Stomach (tissue), 9 donors: Measurements from ENCODE around the gene MPC1. TPM values are rescaled to one million over a fixed set of nuclear protein-coding genes. Genes with fewer than 3 reads are reported as not detected.
"Not testable (repeated sequence)": the region's sequence is repeated elsewhere in the genome, so short reads cannot be mapped to it uniquely, and the experiment has no call there.

Experiments used
- DNase-seq, 2 donors: peaks; one replicate each; pipeline versions ENCODE4 v3.0.0 to v3.0.0-alpha.2; 2013 to 2019
- H3K27ac ChIP-seq, 5 donors: fragments of 200-600 bp in 4 of 5; sonication (generic) in 4 of 5; one replicate each; pipeline ENCODE4 v1.5.1; 2013 to 2019; ENCODE audit warnings: mild to moderate bottlenecking in 1 of 5, moderate library complexity in 1 of 5
- H3K27me3 ChIP-seq, 3 donors: fragments of 200-600 bp; sonication (generic); one replicate each; pipeline ENCODE4 v1.5.1; 2017 to 2019; ENCODE audit warnings: mixed run types in 1 of 3
- H3K36me3 ChIP-seq, 4 donors: fragments of 200-600 bp; sonication (generic); 1 replicate in 3 of 4; 2 replicates in 1 of 4; pipeline ENCODE4 v1.5.1; 2016 to 2019
- H3K4me1 ChIP-seq, 4 donors: fragments of 200-600 bp; sonication (generic); one replicate each; pipeline ENCODE4 v1.5.1; 2016 to 2019
- H3K4me3 ChIP-seq, 4 donors: fragments of 200-600 bp; sonication (generic) in 3 of 4; one replicate each; pipeline ENCODE4 v1.5.1; 2016 to 2019; ENCODE audit warnings: mild to moderate bottlenecking in 1 of 4
- H3K9me3 ChIP-seq, 4 donors: fragments of 200-600 bp; sonication (generic); one replicate each; pipeline ENCODE4 v1.5.1; 2016 to 2019
- CTCF ChIP-seq, 7 experiments: fragments of 450-650 bp in 4 of 7; fragments of 200-600 bp in 3 of 7; sonication (generic) in 3 of 7; IDR thresholded peaks; one replicate each; pipeline ENCODE4 v1.5.1; 2016 to 2019; ENCODE audit warnings: antibody characterized with exemption in 7 of 7, control low read depth in 2 of 7, mild to moderate bottlenecking in 1 of 7
- EP300 ChIP-seq: sonication (generic); formaldehyde crosslinking; IDR thresholded peaks from one replicate; pipeline ENCODE4 v1.6.1; 2017; ENCODE audit warnings: antibody characterized with exemption
- POLR2A ChIP-seq, 4 donors: fragments of 450-650 bp; IDR thresholded peaks; one replicate each; pipeline ENCODE4 v1.6.1; 2016; ENCODE audit warnings: antibody characterized with exemption in 4 of 4, control low read depth in 2 of 4, mild to moderate bottlenecking in 1 of 4, moderate library complexity in 1 of 4
- POLR2AphosphoS5 ChIP-seq, 3 donors: sonication (generic); formaldehyde crosslinking; IDR thresholded peaks; one replicate each; pipeline ENCODE4 v1.6.1; 2016; ENCODE audit warnings: antibody characterized with exemption in 3 of 3
- WGBS, 5 donors: extraction: QIAGEN DNeasy Blood & Tissue Kit in 3 of 5; methylation state at CpG; one replicate each; pipeline versions ENCODE4 v1.1.5 to v1.1.7; 2013 to 2018; 5-methylcytosine and 5-hydroxymethylcytosine counted together
- intact Hi-C: fragments of 100-400 bp; cut with DNase I; formaldehyde crosslinking; loops from one replicate; pipeline ENCODE4 v1.15.1; 2023; ENCODE audit warnings: low total_unique reads
- polyA plus RNA-seq, 3 donors: library from polyadenylated mRNA; stranded (reverse); fragments of 200-250 nt; gene quantifications; one replicate each; pipeline ENCODE4 v1.2.3, GENCODE V29; 2013
- total RNA-seq, 5 donors: library from RNA; depleted of rRNA; stranded (reverse); fragments of >200 nt; gene quantifications; one replicate each; pipeline versions ENCODE4 v1.1.0 to v1.2.3, GENCODE V29; 2014 to 2016
- donor health status: healthy with polysubstance abuse.
- donor health status: Bipolar disorder and iron deficiency.
- donor health status: healthy.

MPC1 gene
- total and polyA plus RNA-seq, 8 donors = 48.4 to 188 (median 92.0) TPM

DNA sequence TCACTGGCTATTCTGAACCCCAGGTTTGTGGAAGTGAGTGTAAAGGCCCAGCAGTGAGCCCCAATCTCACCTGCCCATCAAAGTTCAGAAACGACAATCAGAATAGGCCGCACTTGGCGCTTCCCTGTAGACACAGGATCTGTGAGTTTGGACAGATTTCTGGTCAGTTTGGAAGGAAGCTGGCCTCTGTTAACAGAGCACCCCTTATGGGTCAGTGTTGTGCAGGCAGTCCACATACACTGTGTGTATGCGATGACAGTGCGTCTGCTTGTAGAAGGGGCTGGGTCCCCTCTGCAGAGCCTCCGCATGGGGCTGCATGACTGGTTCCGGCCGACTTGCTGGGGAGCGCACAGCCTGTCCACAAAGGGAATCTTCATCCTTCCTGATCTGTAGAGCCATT lies 3.4 kb upstream of the MPC1 start:
- Histone ChIP-seq H3K9me3 (no peaks in the 10 kb centered on the region), H3K27ac (no peak overlapping the region), H3K27me3 (no peaks in the 10 kb centered on the region), H3K4me1 (peaks cover 5 to 28% (median 12%) of the 10 kb centered on the region in 4 donors), H3K4me3 (no peak overlapping the region), H3K36me3 (no peaks in the 10 kb centered on the region)
- TF ChIP-seq POLR2AphosphoS5 (IDR thresholded peaks at IDR 0.05) (no peak), POLR2A (IDR thresholded peaks at IDR 0.05) (no peak)
- 88 to 97% (median 93%) methylated on average over 9 of the region's 9 CpGs for WGBS, 5 donors
- no peak for DNase-seq
- intact Hi-C loops = no loop called here

DNA sequence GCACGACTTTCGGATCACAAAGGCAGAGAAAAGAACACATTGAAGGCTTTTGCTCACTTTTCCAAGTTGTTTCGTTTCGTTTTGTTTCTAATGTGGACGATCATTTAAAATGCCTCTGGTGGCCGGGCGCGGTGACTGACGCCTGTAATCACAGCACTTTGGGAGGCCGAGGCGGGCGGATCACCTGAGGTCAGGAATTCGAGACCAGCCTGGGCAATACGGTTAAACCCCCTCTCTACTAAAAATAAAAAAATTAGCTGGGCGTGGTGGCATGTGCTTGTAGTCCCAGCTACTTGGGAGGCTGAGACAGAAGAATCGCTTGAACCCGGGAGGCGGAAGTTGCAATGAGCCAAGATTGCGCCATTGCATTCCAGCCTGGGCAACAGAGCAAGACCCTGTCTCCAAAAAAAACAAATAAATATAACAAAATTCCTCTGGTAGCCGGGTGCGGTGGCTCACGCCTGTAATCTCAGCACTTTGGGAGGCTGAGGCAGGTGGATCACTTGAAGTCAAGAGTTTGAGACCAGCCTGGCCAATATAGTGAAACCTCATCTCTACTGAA lies 1.1 kb upstream of the MPC1 start:
- WGBS, 5 donors = 16 to 20% (median 18%) methylated on average over 22 of the region's 22 CpGs

GRCh38 chr6:166382500-166382932 lies 224 bp downstream of the MPC1 start:
- H3K4me1 ChIP-seq = peaks cover 15 to 43% (median 39%) of the 10 kb centered on the region in 4 donors
- DNase-seq = no peak
- H3K4me3 ChIP-seq = peak overlapping the region; percentile 76 to 96 (median 88)
- WGBS, 5 donors = 0 to 1% (median 0%) methylated on average over 4 to 46 of the region's 46 CpGs
- no peaks in the 10 kb centered on the region for H3K9me3 ChIP-seq
- intact Hi-C loops = no loop called here
- TF ChIP-seq POLR2A (IDR thresholded peaks at IDR 0.05) (peak in 1 of 4 donors; percentile 45), CTCF (IDR thresholded peaks at IDR 0.05) (no peak)
- H3K36me3 ChIP-seq = no peaks in the 10 kb centered on the region
- H3K27ac ChIP-seq = peak overlapping the region; percentile 93 to 98 (median 97)
- H3K27me3 ChIP-seq = no peaks in the 10 kb centered on the region

More for the DNA sequence above, 1.1 kb upstream of the MPC1 start:
- Histone ChIP-seq H3K27ac (peak overlapping the region; percentile 93 to 98 (median 97)), H3K4me3 (peak overlapping the region; percentile 76 to 96 (median 88)), H3K4me1 (peaks cover 12 to 40% (median 33%) of the 10 kb centered on the region in 4 donors)
- H3K27me3 ChIP-seq, H3K9me3 ChIP-seq, H3K36me3 ChIP-seq, intact Hi-C loops: not testable (repeated sequence)
- peak in 4 of 7 experiments; percentile 24 to 35 (median 34) for TF ChIP-seq CTCF (IDR thresholded peaks at IDR 0.05)
- peak; percentile 52 to 74 for DNase-seq

DNA sequence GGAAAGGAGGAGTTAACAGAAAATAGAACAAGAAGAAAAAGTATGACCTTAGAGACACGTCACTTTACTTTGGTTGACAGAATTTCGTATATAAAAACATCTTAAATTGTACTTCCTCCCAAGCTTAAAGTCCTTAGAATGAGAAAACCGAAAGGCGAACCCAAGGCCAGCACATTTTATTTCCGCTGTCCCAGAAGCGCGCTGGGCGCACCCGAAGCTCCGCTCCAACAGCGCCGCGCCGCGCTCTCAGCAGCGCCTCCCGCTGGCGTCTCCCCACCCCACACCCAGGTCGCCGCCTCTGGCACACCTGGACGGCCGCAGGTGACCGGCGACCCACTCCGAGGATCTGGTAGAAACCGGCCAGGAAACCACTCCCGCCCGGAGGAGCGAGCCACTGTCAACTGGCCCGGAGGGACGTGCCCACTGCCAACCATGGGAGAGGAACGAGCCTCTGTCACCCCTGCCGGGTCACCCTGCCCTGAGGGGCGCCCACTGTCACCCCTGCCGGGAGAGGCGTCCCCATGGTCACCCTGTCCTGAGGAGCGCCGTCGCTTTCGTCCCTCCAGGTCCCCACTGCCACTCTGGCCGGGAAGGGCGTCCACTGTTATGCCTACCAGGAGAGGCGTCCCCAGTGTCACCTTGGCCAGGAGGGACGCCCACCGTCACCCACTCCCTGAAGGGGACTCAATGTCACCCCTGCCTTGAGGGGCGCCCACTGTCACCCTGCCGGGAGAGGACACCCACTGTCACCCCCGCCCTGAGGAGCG lies 824 bp downstream of the MPC1 start:
- H3K9me3 ChIP-seq = no peaks in the 10 kb centered on the region
- 0 to 1% (median 0%) methylated on average over 22 to 49 of the region's 49 CpGs for WGBS, 5 donors
- intact Hi-C loops = no loop called here
- H3K4me3 ChIP-seq = peak overlapping the region; percentile 76 to 96 (median 88)
- no peaks in the 10 kb centered on the region for H3K27me3 ChIP-seq
- TF ChIP-seq POLR2A (IDR thresholded peaks at IDR 0.05) (no peak), EP300 (no peak), POLR2AphosphoS5 (IDR thresholded peaks at IDR 0.05) (peak; percentile 11 to 82 (median 51)), CTCF (IDR thresholded peaks at IDR 0.05) (peak in 5 of 7 experiments; percentile 74 to 84 (median 81))
- H3K4me1 ChIP-seq = peaks cover 15 to 43% (median 39%) of the 10 kb centered on the region in 4 donors
- DNase-seq = peak; percentile 92 to 94
- no peaks in the 10 kb centered on the region for H3K36me3 ChIP-seq
- peak overlapping the region; percentile 93 to 98 (median 97) for H3K27ac ChIP-seq

GRCh38 chr6:166381381-166381732 lies 1.4 kb downstream of the MPC1 start:
- Histone ChIP-seq H3K27ac (peak overlapping the region in 4 of 5 donors; percentile 93 to 98 (median 97)), H3K9me3 (no peaks in the 10 kb centered on the region), H3K4me3 (peak overlapping the region; percentile 76 to 96 (median 88)), H3K27me3 (no peaks in the 10 kb centered on the region), H3K36me3 (no peaks in the 10 kb centered on the region), H3K4me1 (peaks cover 15 to 43% (median 39%) of the 10 kb centered on the region in 4 donors)
- intact Hi-C loops = no loop called here
- 13 to 30% (median 24%) methylated on average over 6 of the region's 6 CpGs for WGBS, 5 donors
- no peak for TF ChIP-seq POLR2A (IDR thresholded peaks at IDR 0.05)
- no peak for TF ChIP-seq CTCF (IDR thresholded peaks at IDR 0.05)
- no peak for TF ChIP-seq EP300
- TF ChIP-seq POLR2AphosphoS5 (IDR thresholded peaks at IDR 0.05) = no peak
- DNase-seq = no peak
